Activated naive CD8-positive, alpha-beta T cell treated with anti-CD3 and anti-CD28 coated beads, Interleukin-2, amount 50 U/mL, for 24 hours (primary cell): ENCODE results near the gene MS4A3.

Experiments used
- ATAC-seq: fragments of 150-1000 bp; cut with Tn5 transposase; one replicate; pipeline ENCODE4 v1.10.0; 2021
- DNase-seq: peaks from one replicate; pipeline ENCODE4 v3.0.0; 2021
- H3K27ac Mint-ChIP-seq: one replicate; pipeline ENCODE4 v1.8.0; 2021; ENCODE audit warnings: mild to moderate bottlenecking, mixed read lengths
- H3K27me3 Mint-ChIP-seq: one replicate; pipeline ENCODE4 v1.8.0; 2021; ENCODE audit warnings: mixed read lengths
- H3K36me3 Mint-ChIP-seq: one replicate; pipeline ENCODE4 v1.8.0; 2021; ENCODE audit warnings: low read depth, mixed read lengths
- H3K4me1 Mint-ChIP-seq: one replicate; pipeline ENCODE4 v1.8.0; 2021; ENCODE audit warnings: mixed read lengths
- H3K4me3 Mint-ChIP-seq: one replicate; pipeline ENCODE4 v1.8.0; 2021; ENCODE audit warnings: mild to moderate bottlenecking, moderate library complexity, mixed read lengths
- H3K9me3 Mint-ChIP-seq: one replicate; pipeline ENCODE4 v1.8.0; 2021; ENCODE audit warnings: mixed read lengths

MS4A3 gene

GRCh38 chr11:60111793-60112192, 55.3 kb downstream of the MS4A3 start:
- no peaks in the 10 kb centered on the region for H3K36me3 Mint-ChIP-seq
- DNase-seq (no peak), ATAC-seq (no peak)
- H3K4me1 Mint-ChIP-seq: no peaks in the 10 kb centered on the region
- H3K27ac Mint-ChIP-seq: no peak overlapping the region
- H3K9me3 Mint-ChIP-seq: no peaks in the 10 kb centered on the region
- no peak overlapping the region for H3K4me3 Mint-ChIP-seq
- peaks cover 3% of the 10 kb centered on the region for H3K27me3 Mint-ChIP-seq

GRCh38 chr11:60116996-60117790, 60.7 kb downstream of the MS4A3 start:
- Mint-ChIP-seq H3K4me1 (no peaks in the 10 kb centered on the region), H3K36me3 (no peaks in the 10 kb centered on the region), H3K27me3 (peaks cover 5% of the 10 kb centered on the region), H3K4me3 (no peak overlapping the region), H3K27ac (no peak overlapping the region), H3K9me3 (no peaks in the 10 kb centered on the region)
- ATAC-seq (no peak), DNase-seq (no peak)

- no peak overlapping the region for H3K4me3 Mint-ChIP-seq
- no peak overlapping the region for H3K27ac Mint-ChIP-seq
- DNase-seq (no peak), ATAC-seq (no peak)
- H3K36me3 Mint-ChIP-seq: no peaks in the 10 kb centered on the region
- H3K4me1 Mint-ChIP-seq: no peaks in the 10 kb centered on the region
- H3K27me3 Mint-ChIP-seq: peaks cover 11% of the 10 kb centered on the region
- no peaks in the 10 kb centered on the region for H3K9me3 Mint-ChIP-seq
Measured at GRCh38 chr11:60118338-60118737, 61.9 kb downstream of the MS4A3 start.

- H3K9me3 Mint-ChIP-seq: no peaks in the 10 kb centered on the region
- DNase-seq (no peak), ATAC-seq (no peak)
- H3K4me1 Mint-ChIP-seq: peaks cover 3% of the 10 kb centered on the region
- no peak overlapping the region for H3K4me3 Mint-ChIP-seq
- no peak overlapping the region for H3K27ac Mint-ChIP-seq
- H3K27me3 Mint-ChIP-seq: peaks cover 8% of the 10 kb centered on the region
- no peaks in the 10 kb centered on the region for H3K36me3 Mint-ChIP-seq
Measured at GRCh38 chr11:60119710-60120109, 63.2 kb downstream of the MS4A3 start.
